Measurements from ENCODE around the gene MALRD1.

Gene MALRD1

DNA sequence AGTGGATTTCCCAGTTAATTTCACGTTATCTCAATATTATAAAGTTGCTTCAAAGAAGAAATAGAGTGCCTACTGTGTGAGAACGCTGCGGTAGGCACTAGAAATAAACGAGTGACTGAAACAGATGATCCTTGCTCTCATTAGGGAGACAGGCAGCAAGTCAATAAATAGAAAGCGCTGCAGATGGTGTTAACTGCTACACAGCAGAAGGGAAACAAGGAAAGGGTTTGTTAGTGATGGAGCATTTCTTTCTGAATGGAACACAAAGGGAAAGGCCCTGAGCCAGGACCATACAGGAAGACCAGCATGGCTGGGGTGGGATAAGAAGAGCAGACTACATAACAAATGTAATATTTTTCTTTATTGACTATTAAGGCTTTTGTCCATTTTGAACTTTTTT lies 235.2 kb downstream of the MALRD1 start:
- DNase-seq (ENCODE audit: low spot score): no peak
- no peak for TF ChIP-seq CTCF (IDR thresholded peaks at IDR 0.05; ENCODE audit: extremely low read depth, missing control alignments)

DNA sequence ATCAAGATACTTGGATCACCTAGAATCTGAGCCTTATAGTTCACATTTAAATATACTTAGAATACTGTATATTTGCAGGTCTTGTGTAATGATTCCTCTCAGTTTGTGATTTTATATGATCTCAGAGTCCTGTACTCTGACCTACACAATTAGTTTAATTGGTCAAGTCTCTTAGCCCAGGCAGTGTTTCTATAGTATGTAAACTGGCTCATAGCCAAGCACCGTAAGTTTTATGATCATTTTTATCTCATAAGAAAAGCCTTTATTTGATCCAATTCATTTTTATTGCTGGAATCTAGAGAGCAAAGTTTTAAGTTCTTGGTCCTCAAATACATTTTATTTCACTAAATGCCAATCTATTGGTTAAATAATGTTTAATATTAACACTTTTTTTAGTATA lies 242.2 kb downstream of the MALRD1 start:
- no peak for TF ChIP-seq CTCF (IDR thresholded peaks at IDR 0.05; ENCODE audit: extremely low read depth, missing control alignments)
- no peak for DNase-seq (ENCODE audit: low spot score)

DNA sequence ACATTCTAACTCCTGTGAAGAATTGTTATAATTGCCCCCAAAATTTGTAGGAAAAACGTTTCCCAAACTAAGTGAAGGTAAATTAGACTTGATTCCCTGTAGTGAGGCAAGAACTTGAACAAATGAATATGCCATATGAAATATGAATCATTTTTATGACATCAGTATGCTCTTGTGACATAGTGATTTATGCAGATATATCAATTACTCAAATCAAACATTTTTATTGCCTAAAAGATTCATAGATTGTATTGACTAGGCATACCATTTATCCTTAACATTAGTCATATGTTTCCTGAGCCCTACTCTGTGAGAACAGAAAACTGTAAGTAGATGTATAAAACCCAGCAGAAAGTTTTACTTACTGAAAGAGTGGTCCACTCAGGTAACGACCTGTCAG lies 245.6 kb downstream of the MALRD1 start:
- no peak for TF ChIP-seq CTCF (IDR thresholded peaks at IDR 0.05; ENCODE audit: extremely low read depth, missing control alignments)
- no peak for DNase-seq (ENCODE audit: low spot score)

- TF ChIP-seq CTCF (IDR thresholded peaks at IDR 0.05; ENCODE audit: extremely low read depth, missing control alignments): no peak
- DNase-seq (ENCODE audit: low spot score): no peak
Measured at GRCh38 chr10:19299645-19300044, 251.0 kb downstream of the MALRD1 start.

GRCh38 chr10:19302117-19302516 lies 253.5 kb downstream of the MALRD1 start:
- DNase-seq (ENCODE audit: low spot score): no peak
- TF ChIP-seq CTCF (IDR thresholded peaks at IDR 0.05; ENCODE audit: extremely low read depth, missing control alignments): no peak

DNA sequence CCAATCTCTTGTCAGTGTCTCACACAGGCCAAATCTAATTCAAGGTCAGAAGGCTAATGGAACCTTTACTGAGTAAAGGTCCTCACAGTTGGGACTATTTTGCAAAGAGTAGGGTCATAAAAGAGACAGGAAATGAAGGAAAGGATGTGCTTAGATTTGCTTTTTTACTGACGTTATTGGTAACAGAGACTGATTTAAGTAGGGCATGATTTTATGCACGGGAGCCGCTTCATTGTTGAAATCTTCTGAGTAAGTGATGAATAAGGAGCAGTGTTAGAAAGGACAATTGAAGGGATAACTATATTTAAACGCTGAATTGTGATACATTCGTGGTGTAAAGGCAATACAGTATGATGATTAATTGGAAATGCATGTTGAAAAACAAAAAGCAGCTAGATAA lies 261.5 kb downstream of the MALRD1 start:
- no peak for TF ChIP-seq CTCF (IDR thresholded peaks at IDR 0.05; ENCODE audit: extremely low read depth, missing control alignments)
- DNase-seq (ENCODE audit: low spot score): no peak

- TF ChIP-seq CTCF (IDR thresholded peaks at IDR 0.05; ENCODE audit: extremely low read depth, missing control alignments): no peak
- no peak for DNase-seq (ENCODE audit: low spot score)
Measured at GRCh38 chr10:19316204-19316870, 267.7 kb downstream of the MALRD1 start.
